ENCODE measurements around the gene DNAJB2. TPM values are rescaled to one million over a fixed set of nuclear protein-coding genes. Genes with fewer than 3 reads are reported as not detected.

The DNAJB2 gene
- total and polyA plus RNA-seq, 2 donors (not counting 3 experiments of a cell fraction or from before 2014, with no cell fraction given) = 30.4 to 35.0 TPM

- Histone ChIP-seq H3K4me3 (replicated peaks in 1 of 3; ENCODE audit: insufficient read depth in 1 of 3, low read depth in 1 of 3, low read length in 3 of 3) (no peak overlapping the region), H3K36me3 (ENCODE audit: control insufficient read depth in 2 of 2, extremely low read depth in 1 of 2, insufficient read depth in 2 of 2, low read length in 2 of 2) (peaks cover 0 to 5% of the 10 kb centered on the region in 2 experiments), H3K9me1 (replicated peaks; ENCODE audit: control insufficient read depth, extremely low read depth, insufficient read depth, low read length) (no peaks in the 10 kb centered on the region), H2AFZ (ENCODE audit: low read depth, low read length) (no peak overlapping the region), H3K79me2 (ENCODE audit: control insufficient read depth, insufficient read depth, low read length) (no peaks in the 10 kb centered on the region), H3K9ac (replicated peaks; ENCODE audit: extremely low read depth, insufficient read depth, low read length) (no peak overlapping the region), H3K4me1 (ENCODE audit: control insufficient read depth, extremely low read depth, insufficient read depth, low read length) (peaks cover 4% of the 10 kb centered on the region), H3K27me3 (ENCODE audit: control insufficient read depth in 2 of 2, insufficient read depth in 2 of 2, low read length in 2 of 2) (peaks cover 0 to 1% of the 10 kb centered on the region in 2 experiments), H4K20me1 (replicated peaks; ENCODE audit: control insufficient read depth, extremely low read depth, insufficient read depth, low read length) (no peaks in the 10 kb centered on the region), H3K4me2 (ENCODE audit: insufficient read depth, low read length) (no peak overlapping the region), H3K27ac (ENCODE audit: insufficient read depth, low read depth, low read length) (no peak overlapping the region), H3K9me3 (replicated peaks; ENCODE audit: control insufficient read depth, insufficient read depth, low read length) (no peaks in the 10 kb centered on the region)
- dilution Hi-C loops (cut with MboI; ENCODE audit: extremely low pct_ligation_motif_present, low sequenced_read_pairs) (no loop called here), intact Hi-C loops (cut with micrococcal nuclease) (no loop called here)
- no peak for FAIRE-seq
- BruUV-seq (replicated peaks) = no TSS peak
- ChIA-PET CTCF (interaction anchor here (11.2 kb wide), 1 partner anchor 8 kb away, joined by 253 read pairs; the partner anchor contains the start of gene DNAJB2), POLR2A (no interaction called here)
- TF ChIP-seq MYC (IDR thresholded peaks at IDR 0.05; ENCODE audit: low read depth, low read length) = no peak
- TF ChIP-seq POLR2AphosphoS5 (IDR thresholded peaks at IDR 0.05; ENCODE audit: insufficient read depth, low read depth, low read length) = no peak
- TF ChIP-seq, protein P1, sequence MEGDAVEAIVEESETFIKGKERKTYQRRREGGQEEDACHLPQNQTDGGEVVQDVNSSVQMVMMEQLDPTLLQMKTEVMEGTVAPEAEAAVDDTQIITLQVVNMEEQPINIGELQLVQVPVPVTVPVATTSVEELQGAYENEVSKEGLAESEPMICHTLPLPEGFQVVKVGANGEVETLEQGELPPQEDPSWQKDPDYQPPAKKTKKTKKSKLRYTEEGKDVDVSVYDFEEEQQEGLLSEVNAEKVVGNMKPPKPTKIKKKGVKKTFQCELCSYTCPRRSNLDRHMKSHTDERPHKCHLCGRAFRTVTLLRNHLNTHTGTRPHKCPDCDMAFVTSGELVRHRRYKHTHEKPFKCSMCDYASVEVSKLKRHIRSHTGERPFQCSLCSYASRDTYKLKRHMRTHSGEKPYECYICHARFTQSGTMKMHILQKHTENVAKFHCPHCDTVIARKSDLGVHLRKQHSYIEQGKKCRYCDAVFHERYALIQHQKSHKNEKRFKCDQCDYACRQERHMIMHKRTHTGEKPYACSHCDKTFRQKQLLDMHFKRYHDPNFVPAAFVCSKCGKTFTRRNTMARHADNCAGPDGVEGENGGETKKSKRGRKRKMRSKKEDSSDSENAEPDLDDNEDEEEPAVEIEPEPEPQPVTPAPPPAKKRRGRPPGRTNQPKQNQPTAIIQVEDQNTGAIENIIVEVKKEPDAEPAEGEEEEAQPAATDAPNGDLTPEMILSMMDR (IDR thresholded peaks at IDR 0.05; ENCODE audit: extremely low read depth in 1 of 2, insufficient read depth in 1 of 2, low read depth in 1 of 2, low read length in 2 of 2) = no peak
- TF ChIP-seq FOS (IDR thresholded peaks at IDR 0.05; ENCODE audit: borderline replicate concordance, insufficient read depth, low read length) = no peak
- TF ChIP-seq EZH2 (IDR thresholded peaks at IDR 0.05; ENCODE audit: borderline replicate concordance, low read depth, low read length, severe bottlenecking) = no peak
- no peak for TF ChIP-seq POLR2A (IDR thresholded peaks at IDR 0.05; ENCODE audit: low read depth, low read length)
- TF ChIP-seq MAX (IDR thresholded peaks at IDR 0.05; ENCODE audit: insufficient read depth, insufficient read length) = no peak
- TF ChIP-seq GATA2 (IDR thresholded peaks at IDR 0.05; ENCODE audit: insufficient read depth, insufficient read length, low read depth, low read length) = no peak
- TF ChIP-seq JUN (IDR thresholded peaks at IDR 0.05; ENCODE audit: borderline replicate concordance, insufficient read depth, insufficient read length, low read depth) = no peak
- peak; percentile 73 for DNase-seq (ENCODE audit: low read depth, low spot score)
Observed at GRCh38 chr2:219289537-219290361, 10.6 kb downstream of the DNAJB2 start.

All from endothelial cell of umbilical vein (primary cell).